Superior temporal gyrus (tissue), 1 donor: ENCODE results near the gene PPM1E.

ENCODE experiments used
- DNase-seq: peaks from one replicate; pipeline ENCODE4 v3.0.0-alpha.2; 2016; ENCODE audit errors: extremely low spot score

PPM1E gene

GRCh38 chr17:58996968-58997367 lies 241.3 kb downstream of the PPM1E start:
- no peak for DNase-seq

- DNase-seq: no peak
These were observed 242.3 kb downstream of the PPM1E start for GRCh38 chr17:58997756-58998553.

DNA sequence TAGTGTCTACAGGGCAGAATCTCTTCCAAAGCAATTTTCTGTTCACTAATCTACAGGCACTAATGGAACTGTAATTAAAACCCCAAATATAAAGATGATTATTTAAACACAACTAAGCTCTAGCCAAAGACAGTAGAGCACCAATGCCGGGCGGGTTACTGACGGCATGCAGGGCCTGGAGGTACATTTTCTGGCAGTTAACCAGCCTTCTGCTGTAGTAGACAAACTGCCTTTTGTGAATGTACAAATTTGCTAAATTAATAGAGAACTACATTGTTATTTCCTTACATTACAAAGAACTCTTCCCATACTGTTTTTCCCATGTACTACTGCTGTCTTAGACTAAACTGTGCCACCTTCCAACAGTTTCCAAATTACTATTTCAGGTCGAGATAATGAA lies 243.2 kb downstream of the PPM1E start:
- no peak for DNase-seq

GRCh38 chr17:58999500-58999899 lies 243.8 kb downstream of the PPM1E start:
- DNase-seq: no peak

- no peak for DNase-seq
These were observed 244.4 kb downstream of the PPM1E start for GRCh38 chr17:59000022-59000421.

- no peak for DNase-seq
These were observed 245.6 kb downstream of the PPM1E start for GRCh38 chr17:59001158-59001814.

DNA sequence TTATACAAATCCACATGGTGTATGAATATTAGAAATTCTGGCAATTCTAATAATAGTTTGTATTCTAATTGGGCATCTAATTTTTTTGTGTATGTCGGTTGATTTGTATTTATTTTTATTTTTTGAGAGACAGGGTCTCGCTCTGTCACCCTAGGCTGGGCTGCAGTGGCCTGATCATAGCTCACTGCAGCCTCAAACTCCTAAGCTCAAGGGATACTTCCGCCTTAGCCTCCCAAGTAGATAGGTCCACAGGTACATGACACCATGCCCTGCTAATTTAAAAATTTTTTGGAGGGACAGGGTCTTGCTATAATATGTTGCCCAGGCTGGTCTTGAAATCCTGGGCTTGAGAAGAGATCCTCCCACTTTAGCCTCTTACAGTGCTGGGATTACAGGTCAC lies 246.5 kb downstream of the PPM1E start:
- DNase-seq: no peak

DNA sequence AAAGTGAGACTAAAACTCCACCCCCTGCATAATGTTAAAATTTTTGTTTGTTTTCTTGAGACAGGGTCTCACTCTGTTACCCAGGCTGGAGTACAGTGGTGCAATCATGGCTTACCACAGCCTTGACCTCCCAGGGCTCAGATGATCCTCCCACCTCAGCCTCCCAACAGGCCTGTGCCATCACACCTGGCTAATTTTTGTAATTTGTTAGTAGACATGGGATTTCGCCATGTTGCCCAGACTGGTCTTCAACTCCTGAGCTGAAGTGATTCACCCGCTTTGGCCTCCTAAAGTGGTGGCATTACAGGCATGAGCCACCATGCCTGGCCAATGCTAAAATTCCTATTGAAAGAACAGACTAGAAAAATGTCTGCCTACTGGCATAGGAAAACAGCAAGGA lies 247.2 kb downstream of the PPM1E start:
- DNase-seq: no peak

GRCh38 chr17:59003860-59004259 lies 248.2 kb downstream of the PPM1E start:
- DNase-seq: no peak

GRCh38 chr17:59004338-59005111 lies 248.9 kb downstream of the PPM1E start:
- DNase-seq: peak; percentile 89

GRCh38 chr17:59007995-59008394 lies 252.3 kb downstream of the PPM1E start:
- DNase-seq: no peak

GRCh38 chr17:59008737-59009136 lies 253.1 kb downstream of the PPM1E start:
- DNase-seq: no peak

- DNase-seq: no peak
These were observed 254.4 kb downstream of the PPM1E start for GRCh38 chr17:59010026-59010425.

GRCh38 chr17:59011975-59012374 lies 256.3 kb downstream of the PPM1E start:
- DNase-seq: no peak

DNA sequence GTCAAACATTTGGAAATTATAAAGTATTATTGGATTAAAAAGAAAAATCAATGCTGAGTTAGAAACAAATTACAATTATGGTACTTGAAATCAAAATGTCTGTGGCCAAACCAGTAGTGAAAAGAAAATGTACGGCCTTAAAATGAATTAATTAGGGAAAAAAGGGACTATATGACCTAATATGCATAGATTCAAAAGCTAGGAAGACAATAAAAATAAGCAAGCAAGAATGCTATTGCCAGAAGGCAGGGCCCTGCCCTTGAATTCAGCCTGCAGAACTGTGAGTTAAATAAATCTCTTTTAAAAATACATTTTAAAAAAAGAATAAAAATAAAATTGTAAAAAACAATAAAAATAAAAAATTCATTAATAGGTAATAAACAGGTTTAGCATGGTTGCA lies 262.4 kb downstream of the PPM1E start:
- no peak for DNase-seq

GRCh38 chr17:59024916-59025315 lies 269.3 kb downstream of the PPM1E start:
- DNase-seq: no peak

GRCh38 chr17:59026176-59026939 lies 270.7 kb downstream of the PPM1E start:
- DNase-seq: no peak

DNA sequence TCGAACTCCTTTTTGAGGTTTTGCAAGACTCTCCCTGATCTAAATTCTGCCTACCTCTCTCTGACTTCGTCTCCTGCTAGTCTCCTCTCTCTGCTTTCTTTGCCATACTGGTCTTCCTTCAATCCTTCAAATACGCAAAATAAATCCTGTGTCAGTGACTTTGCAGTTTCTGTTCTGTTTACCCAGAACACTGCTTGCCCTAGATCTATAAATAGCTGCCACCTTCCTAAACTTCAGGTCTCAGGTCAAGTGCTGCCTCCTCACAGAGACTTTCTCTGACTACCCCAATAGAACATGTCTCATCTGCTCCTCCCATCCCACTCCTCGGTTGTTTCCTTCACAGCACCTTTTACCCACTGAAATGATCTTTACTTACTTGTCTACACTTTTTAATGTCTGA lies 272.1 kb downstream of the PPM1E start:
- no peak for DNase-seq

DNA sequence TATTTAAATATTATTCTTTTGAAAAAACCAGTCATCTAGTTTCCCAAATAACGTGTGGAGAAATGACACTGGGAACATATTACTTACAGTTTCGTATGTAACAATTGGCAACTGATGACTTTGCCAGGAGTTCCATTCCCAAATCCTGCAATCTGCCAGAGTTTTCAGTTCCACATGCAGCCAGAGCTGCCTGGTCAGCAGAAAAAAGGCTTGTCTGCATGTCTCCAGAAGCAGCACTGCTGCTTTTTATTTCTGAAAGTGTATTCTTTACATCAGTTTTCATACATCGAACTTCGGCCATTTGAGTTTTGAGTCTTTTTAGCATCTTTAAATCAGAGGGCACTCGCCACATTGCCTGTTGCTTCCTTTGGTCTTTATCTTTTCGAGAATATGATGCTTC lies 272.7 kb downstream of the PPM1E start:
- peak; percentile 42 for DNase-seq

GRCh38 chr17:59030811-59031210 lies 275.2 kb downstream of the PPM1E start:
- no peak for DNase-seq
